GM19099 (cell line): ENCODE measurements around the gene RAB3B.

ENCODE experiments used
- POLR2A ChIP-seq: IDR thresholded peaks from 3 replicates; pipeline ENCODE4 v1.6.1; 2011; ENCODE audit warnings: low read depth; ENCODE audit not compliant: insufficient read length; ENCODE audit errors: extremely low read depth

Gene RAB3B

GRCh38 chr1:51966559-51966958 lies 23.9 kb downstream of the RAB3B start:
- TF ChIP-seq POLR2A, result no peak

- no peak for TF ChIP-seq POLR2A
Measured at GRCh38 chr1:51964309-51964696, 26.2 kb downstream of the RAB3B start.

- no peak for TF ChIP-seq POLR2A
Measured at GRCh38 chr1:51963592-51964308, 26.8 kb downstream of the RAB3B start.

GRCh38 chr1:51962486-51963356 lies 27.8 kb downstream of the RAB3B start:
- no peak for TF ChIP-seq POLR2A

- no peak for TF ChIP-seq POLR2A
Measured at GRCh38 chr1:51961954-51962353, 28.5 kb downstream of the RAB3B start.

GRCh38 chr1:51961231-51961630 lies 29.3 kb downstream of the RAB3B start:
- TF ChIP-seq POLR2A, result no peak

GRCh38 chr1:51960262-51960661 lies 30.2 kb downstream of the RAB3B start:
- no peak for TF ChIP-seq POLR2A

GRCh38 chr1:51958824-51959223 lies 31.7 kb downstream of the RAB3B start:
- TF ChIP-seq POLR2A, result no peak

GRCh38 chr1:51957618-51958017 lies 32.9 kb downstream of the RAB3B start:
- TF ChIP-seq POLR2A, result no peak

- TF ChIP-seq POLR2A, result no peak
Measured at GRCh38 chr1:51956528-51957509, 33.7 kb downstream of the RAB3B start.

- no peak for TF ChIP-seq POLR2A
Measured at GRCh38 chr1:51955797-51956527, 34.5 kb downstream of the RAB3B start.

- TF ChIP-seq POLR2A, result no peak
Measured at GRCh38 chr1:51954783-51955182, 35.7 kb downstream of the RAB3B start.

GRCh38 chr1:51953079-51953478 lies 37.4 kb downstream of the RAB3B start:
- no peak for TF ChIP-seq POLR2A

GRCh38 chr1:51952638-51953037 lies 37.9 kb downstream of the RAB3B start:
- TF ChIP-seq POLR2A, result no peak
